CD14-positive monocyte (primary cell): ENCODE measurements around the gene CD200R1L. TPM values are rescaled to one million over a fixed set of nuclear protein-coding genes. Genes with fewer than 3 reads are reported as not detected.
A peak's percentile ranks its signal among the peaks of the same experiment; 100 is the strongest.

Source experiments
- DNase-seq, 3 donors: peaks; one replicate each; pipeline ENCODE4 v3.0.0-alpha.2; 2011 to 2022
- H2AFZ ChIP-seq: 2 replicates; pipeline ENCODE4 v1.6.0; 2012; ENCODE audit warnings: mild to moderate bottlenecking, low read depth, low read length, inconsistent platforms; ENCODE audit not compliant: insufficient read depth, poor library complexity, severe bottlenecking
- H3K27ac ChIP-seq, 2 donors: 1 replicate in 1 of 2; 2 replicates in 1 of 2; pipeline ENCODE4 v1.5.1; 2012 to 2013; ENCODE audit warnings: low read length in 2 of 2, control low read depth in 1 of 2, inconsistent platforms in 1 of 2, low read depth in 1 of 2, mild to moderate bottlenecking in 1 of 2
- H3K27me3 ChIP-seq, 2 donors: one replicate each; pipeline versions ENCODE4 v1.6.0 to v1.6.1; 2011 to 2013; ENCODE audit warnings: low read length in 2 of 2; ENCODE audit not compliant: control insufficient read depth in 2 of 2, insufficient read depth in 2 of 2
- H3K36me3 ChIP-seq, 2 donors: replicated peaks in 1 of 2; 1 replicate in 1 of 2; 2 replicates in 1 of 2; pipeline versions ENCODE4 v1.5.1 to v1.6.1; 2012 to 2013; ENCODE audit warnings: low read length in 2 of 2, control low read depth in 1 of 2, inconsistent platforms in 1 of 2, mild to moderate bottlenecking in 1 of 2; ENCODE audit not compliant: insufficient read depth in 2 of 2, control insufficient read depth in 1 of 2
- H3K4me1 ChIP-seq, 2 donors: 1 replicate in 1 of 2; 2 replicates in 1 of 2; pipeline versions ENCODE4 v1.5.1 to v1.6.1; 2012 to 2013; ENCODE audit warnings: low read length in 2 of 2, control low read depth in 1 of 2, inconsistent platforms in 1 of 2, mild to moderate bottlenecking in 1 of 2, moderate library complexity in 1 of 2; ENCODE audit not compliant: insufficient read depth in 2 of 2, control insufficient read depth in 1 of 2
- H3K4me2 ChIP-seq: replicated peaks from 2 replicates; pipeline ENCODE3; 2012; ENCODE audit warnings: low read length, moderate library complexity, mild to moderate bottlenecking; ENCODE audit not compliant: poor library complexity, severe bottlenecking; ENCODE audit errors: extremely low read depth
- H3K4me3 ChIP-seq, 3 experiments: fragments of 200-600 bp in 1 of 3; sonication (generic) in 1 of 3; replicated peaks in 1 of 3; 1 replicate in 2 of 3; 2 replicates in 1 of 3; pipeline ENCODE4 v1.5.1; 2011 to 2013; ENCODE audit warnings: low read length in 3 of 3, mild to moderate bottlenecking in 3 of 3, control low read depth in 2 of 3, low read depth in 2 of 3, inconsistent platforms in 1 of 3, moderate library complexity in 1 of 3
- H3K79me2 ChIP-seq: 2 replicates; pipeline ENCODE4 v1.6.0; 2012; ENCODE audit warnings: mild to moderate bottlenecking, control low read depth, inconsistent platforms, low read length, moderate library complexity; ENCODE audit not compliant: insufficient read depth
- H3K9ac ChIP-seq: 2 replicates; pipeline ENCODE4 v1.6.0; 2017; ENCODE audit warnings: low read length, mild to moderate bottlenecking; ENCODE audit not compliant: insufficient read depth, poor library complexity, severe bottlenecking
- H3K9me3 ChIP-seq, 2 donors: replicated peaks in 1 of 2; 1 replicate in 1 of 2; 2 replicates in 1 of 2; pipeline versions ENCODE4 v1.5.1 to v1.6.1; 2012 to 2013; ENCODE audit warnings: low read length in 2 of 2, control low read depth in 1 of 2; ENCODE audit not compliant: control insufficient read depth in 1 of 2, insufficient read depth in 1 of 2
- H4K20me1 ChIP-seq: 2 replicates; pipeline ENCODE4 v1.6.0; 2012; ENCODE audit warnings: mild to moderate bottlenecking, low read length, control low read depth, moderate library complexity; ENCODE audit not compliant: insufficient read depth
- H3K27ac Mint-ChIP-seq, 7 donors: one replicate each; pipeline ENCODE4 v1.8.0; 2020; ENCODE audit warnings: mild to moderate bottlenecking in 7 of 7, mixed read lengths in 7 of 7, moderate library complexity in 6 of 7, inconsistent platforms in 2 of 7
- H3K27me3 Mint-ChIP-seq, 3 donors: one replicate each; pipeline ENCODE4 v1.8.0; 2021 to 2022; ENCODE audit warnings: low read depth in 3 of 3, mild to moderate bottlenecking in 3 of 3, mixed read lengths in 3 of 3, moderate library complexity in 3 of 3, inconsistent platforms in 1 of 3
- H3K36me3 Mint-ChIP-seq, 2 donors: one replicate each; pipeline ENCODE4 v1.8.0; 2020; ENCODE audit warnings: mixed read lengths in 2 of 2, inconsistent platforms in 1 of 2, mild to moderate bottlenecking in 1 of 2
- H3K4me1 Mint-ChIP-seq: one replicate; pipeline ENCODE4 v1.8.0; 2020; ENCODE audit warnings: mild to moderate bottlenecking, mixed read lengths
- H3K4me3 Mint-ChIP-seq, 2 donors: one replicate each; pipeline ENCODE4 v1.8.0; 2020; ENCODE audit warnings: mild to moderate bottlenecking in 2 of 2, mixed read lengths in 2 of 2, moderate library complexity in 1 of 2
- H3K9me3 Mint-ChIP-seq, 7 donors: one replicate each; pipeline ENCODE4 v1.8.0; 2020 to 2022; ENCODE audit warnings: mixed read lengths in 7 of 7, mild to moderate bottlenecking in 6 of 7, moderate library complexity in 6 of 7, inconsistent platforms in 2 of 7
- CTCF ChIP-seq: fragments of 200-600 bp; IDR thresholded peaks from one replicate; pipeline ENCODE4 v1.8.0; 2022; ENCODE audit warnings: antibody characterized with exemption, mild to moderate bottlenecking
- WGBS: methylation state at CpG from one replicate; pipeline ENCODE4 v1.1.5; 2013; ENCODE audit warnings: missing lambda C conversion rate; ENCODE audit not compliant: insufficient coverage; 5-methylcytosine and 5-hydroxymethylcytosine counted together
- intact Hi-C, 2 donors: fragments of 100-400 bp; cut with micrococcal nuclease; formaldehyde crosslinking; loops; one replicate each; pipeline versions ENCODE4 v1.15.0 to v1.15.1; 2023
- polyA plus RNA-seq, 3 donors: library from polyadenylated mRNA; depleted of rRNA in 1 of 3; unstranded in 2 of 3; stranded (reverse) in 1 of 3; fragments of 300-500 nt in 2 of 3; fragments of >200 nt in 1 of 3; fragmentation: Illumina TruSeq in 2 of 3; gene quantifications; 1 replicate in 2 of 3; 2 replicates in 1 of 3; pipeline ENCODE4 v1.2.3, GENCODE V29; 2012 to 2021

Gene CD200R1L
- polyA plus RNA-seq, 3 donors = not detected

GRCh38 chr3:112782491-112782890, 64.2 kb downstream of the CD200R1L start:
- Histone ChIP-seq H3K4me3 (peak overlapping the region in 1 of 3 experiments; percentile 28), H3K27me3 (no peaks in the 10 kb centered on the region), H3K27ac (no peak overlapping the region), H4K20me1 (no peaks in the 10 kb centered on the region), H3K36me3 (no peaks in the 10 kb centered on the region), H2AFZ (no peak overlapping the region), H3K4me1 (peaks cover 40 to 48% of the 10 kb centered on the region in 2 donors), H3K79me2 (no peaks in the 10 kb centered on the region), H3K9ac (no peak overlapping the region), H3K9me3 (peaks cover 3 to 4% of the 10 kb centered on the region in 2 donors), H3K4me2 (peak overlapping the region; percentile 42)
- intact Hi-C loops = loop anchor here in 1 of 2 donors (10.0 kb wide), 1 partner anchor 138 kb away; the partner anchor contains the start of gene CCDC80
- H3K4me1 Mint-ChIP-seq = peaks cover 39% of the 10 kb centered on the region
- H3K9me3 Mint-ChIP-seq = peaks cover 1 to 8% (median 4%) of the 10 kb centered on the region in 7 donors
- no peak overlapping the region for H3K4me3 Mint-ChIP-seq
- H3K36me3 Mint-ChIP-seq = peaks cover 0 to 3% of the 10 kb centered on the region in 2 donors
- DNase-seq = peak in 2 of 3 donors; percentile 30 to 36
- H3K27ac Mint-ChIP-seq = no peak overlapping the region
- no peak for TF ChIP-seq CTCF
- WGBS = 40% methylated on average over 1 of the region's 2 CpGs
- peaks cover 0 to 3% (median 0%) of the 10 kb centered on the region in 3 donors for H3K27me3 Mint-ChIP-seq

GRCh38 chr3:112781599-112781998, 65.1 kb downstream of the CD200R1L start:
- no peaks in the 10 kb centered on the region for H3K9me3 ChIP-seq
- no peak overlapping the region for H3K4me3 ChIP-seq
- H3K4me3 Mint-ChIP-seq = no peak overlapping the region
- no peak for DNase-seq
- H2AFZ ChIP-seq = no peak overlapping the region
- H3K27ac Mint-ChIP-seq = no peak overlapping the region
- no peaks in the 10 kb centered on the region for H4K20me1 ChIP-seq
- peaks cover 47% of the 10 kb centered on the region for H3K4me1 Mint-ChIP-seq
- H3K36me3 Mint-ChIP-seq = peaks cover 0 to 3% of the 10 kb centered on the region in 2 donors
- H3K9ac ChIP-seq = no peak overlapping the region
- peaks cover 42 to 57% of the 10 kb centered on the region in 2 donors for H3K4me1 ChIP-seq
- 100% methylated on average over 1 of the region's 1 CpG for WGBS
- no peaks in the 10 kb centered on the region for H3K79me2 ChIP-seq
- H3K27me3 Mint-ChIP-seq = peaks cover 0 to 2% (median 0%) of the 10 kb centered on the region in 3 donors
- H3K36me3 ChIP-seq = no peaks in the 10 kb centered on the region
- intact Hi-C loops = loop anchor here in 1 of 2 donors (10.0 kb wide), 1 partner anchor 137 kb away; the partner anchor contains the start of gene CCDC80
- H3K4me2 ChIP-seq = no peak overlapping the region
- H3K9me3 Mint-ChIP-seq = peaks cover 0 to 2% (median 0%) of the 10 kb centered on the region in 7 donors
- H3K27me3 ChIP-seq = no peaks in the 10 kb centered on the region
- H3K27ac ChIP-seq = no peak overlapping the region
- no peak for TF ChIP-seq CTCF
